Measurements from ENCODE around the gene APC2. TPM values are rescaled to one million over a fixed set of nuclear protein-coding genes. Genes with fewer than 3 reads are reported as not detected.
A peak's percentile ranks its signal among the peaks of the same experiment; 100 is the strongest.
"Not testable (repeated sequence)": the region's sequence is repeated elsewhere in the genome, so short reads cannot be mapped to it uniquely, and the experiment has no call there.

Gene APC2
- polyA plus RNA-seq, 1 donor from 2014 or later: 0.16 TPM

DNA sequence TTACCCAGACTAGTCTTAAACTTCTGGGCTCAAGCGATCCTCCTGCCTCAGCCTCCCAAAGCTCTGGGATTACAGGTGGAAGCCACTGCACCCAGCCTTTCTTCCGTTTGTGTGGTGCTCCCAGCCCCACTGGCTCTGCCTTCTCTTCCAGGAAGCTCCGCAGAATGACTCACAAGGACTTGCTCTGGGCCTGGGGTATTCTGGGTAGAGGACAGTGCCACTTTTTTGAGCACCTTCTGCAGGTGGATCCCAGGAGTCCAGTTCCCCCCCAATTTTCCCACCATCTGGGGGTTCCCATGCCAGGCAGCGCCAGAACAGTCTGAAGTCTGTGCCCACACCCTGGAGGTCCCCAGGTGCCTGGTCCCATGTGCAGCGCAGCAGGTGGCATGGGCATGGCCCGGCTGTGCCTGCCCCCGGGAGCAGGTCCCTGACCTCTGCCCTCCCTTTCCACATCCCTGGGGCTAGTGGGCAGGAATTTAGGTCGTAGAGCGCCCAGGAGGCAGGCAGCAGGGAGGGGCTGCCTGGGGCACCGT, 42.6 kb downstream of the APC2 start:
- no peaks in the 10 kb centered on the region for H3K36me3 Mint-ChIP-seq
- H3K9me3 Mint-ChIP-seq: no peaks in the 10 kb centered on the region
- H3K4me1 Mint-ChIP-seq: peaks cover 3 to 13% (median 5%) of the 10 kb centered on the region in 3 donors
- H3K27ac Mint-ChIP-seq: peak overlapping the region in 1 of 3 donors; percentile 67
- peak overlapping the region in 2 of 4 donors; percentile 63 to 65 for H3K4me3 Mint-ChIP-seq
- peaks cover 5% of the 10 kb centered on the region for H3K27me3 Mint-ChIP-seq

- Mint-ChIP-seq H3K9me3 (no peaks in the 10 kb centered on the region), H3K36me3 (no peaks in the 10 kb centered on the region), H3K27ac (no peak overlapping the region), H3K4me3 (peak overlapping the region in 1 of 4 donors; percentile 17), H3K4me1 (peaks cover 3 to 12% (median 5%) of the 10 kb centered on the region in 3 donors), H3K27me3 (peaks cover 5% of the 10 kb centered on the region)
Measured at GRCh38 chr19:1494115-1494815, 44.3 kb downstream of the APC2 start.

DNA sequence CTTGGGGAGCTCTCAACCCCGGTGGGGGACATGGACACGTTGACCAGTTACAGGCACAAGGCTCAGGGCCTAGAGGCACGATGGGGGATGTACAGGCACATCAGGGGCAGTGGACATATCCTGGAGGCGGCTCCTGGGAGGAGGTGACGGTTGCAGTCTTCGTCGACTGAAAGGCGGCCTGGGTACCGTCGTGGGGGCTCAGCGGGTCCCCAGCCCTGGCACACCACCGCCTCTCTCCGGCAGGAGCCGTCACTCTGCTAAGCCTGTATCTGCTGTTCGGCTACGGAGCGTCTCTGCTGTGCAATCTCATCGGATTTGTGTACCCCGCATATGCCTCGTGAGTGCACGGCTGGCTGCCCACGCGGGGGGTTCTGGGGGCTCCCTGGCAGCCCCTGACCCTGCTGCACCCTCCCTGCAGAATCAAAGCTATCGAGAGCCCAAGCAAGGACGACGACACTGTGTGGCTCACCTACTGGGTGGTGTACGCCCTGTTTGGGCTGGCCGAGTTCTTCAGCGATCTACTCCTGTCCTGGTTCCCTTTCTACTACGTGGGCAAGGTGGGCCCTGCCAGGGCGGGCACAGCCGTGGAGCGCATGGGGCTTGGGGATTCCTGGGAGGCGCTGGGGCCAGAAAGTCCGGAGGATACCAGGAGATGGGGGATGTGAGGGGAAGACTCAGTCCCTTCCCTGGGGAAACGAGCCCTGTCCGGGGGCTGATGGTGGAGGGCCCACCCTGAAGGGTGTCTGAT, 45.3 kb downstream of the APC2 start:
- H3K36me3 Mint-ChIP-seq: no peaks in the 10 kb centered on the region
- peak overlapping the region in 1 of 4 donors; percentile 17 for H3K4me3 Mint-ChIP-seq
- peaks cover 6% of the 10 kb centered on the region for H3K27me3 Mint-ChIP-seq
- H3K9me3 Mint-ChIP-seq: no peaks in the 10 kb centered on the region
- peak overlapping the region in 1 of 3 donors; percentile 80 for H3K27ac Mint-ChIP-seq
- H3K4me1 Mint-ChIP-seq: peaks cover 3 to 7% (median 5%) of the 10 kb centered on the region in 3 donors

DNA sequence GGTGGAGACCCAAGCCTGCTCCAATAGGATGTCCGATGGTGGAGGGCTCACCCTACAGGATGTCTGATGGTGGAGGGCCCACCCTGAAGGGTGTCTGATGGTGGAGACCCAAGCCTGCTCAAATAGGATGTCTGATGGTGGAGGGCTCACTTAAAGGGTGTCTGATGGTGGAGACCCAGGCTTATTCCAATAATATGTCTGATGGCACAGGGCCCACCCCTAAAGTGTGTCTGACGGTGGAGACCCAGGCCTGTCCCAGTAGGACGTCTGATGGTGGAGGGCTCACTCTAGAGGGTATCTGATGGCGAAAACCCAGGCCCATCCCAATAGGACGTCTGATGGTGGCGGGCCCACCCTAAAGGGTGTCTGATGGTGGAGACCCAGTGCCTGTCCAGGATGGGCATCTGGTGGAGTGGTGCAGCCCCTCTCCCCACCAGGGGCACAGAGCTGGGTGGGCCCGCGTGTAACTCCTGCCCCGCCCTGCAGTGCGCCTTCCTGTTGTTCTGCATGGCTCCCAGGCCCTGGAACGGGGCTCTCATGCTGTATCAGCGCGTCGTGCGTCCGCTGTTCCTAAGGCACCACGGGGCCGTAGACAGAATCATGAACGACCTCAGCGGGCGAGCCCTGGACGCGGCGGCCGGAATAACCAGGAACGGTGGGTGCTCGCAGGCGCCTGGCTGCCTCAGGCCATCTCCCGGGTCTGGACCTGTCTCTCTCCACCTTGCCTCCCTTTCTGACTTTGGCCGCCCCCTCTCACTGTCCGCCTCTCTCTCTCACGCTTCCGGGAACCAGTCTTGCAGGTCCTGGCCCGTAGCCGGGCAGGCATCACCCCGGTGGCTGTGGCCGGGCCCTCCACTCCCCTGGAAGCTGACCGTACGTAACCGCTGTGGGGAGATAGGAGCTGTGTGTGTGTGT, 46.1 kb downstream of the APC2 start:
- Mint-ChIP-seq H3K27me3 (peaks cover 6% of the 10 kb centered on the region), H3K4me3 (no peak overlapping the region), H3K27ac (no peak overlapping the region), H3K9me3 (no peaks in the 10 kb centered on the region), H3K36me3 (no peaks in the 10 kb centered on the region), H3K4me1 (peaks cover 0 to 5% (median 3%) of the 10 kb centered on the region in 3 donors)

- Mint-ChIP-seq H3K36me3 (no peaks in the 10 kb centered on the region), H3K4me3 (no peak overlapping the region), H3K9me3 (no peaks in the 10 kb centered on the region), H3K4me1 (peaks cover 0 to 3% (median 0%) of the 10 kb centered on the region in 3 donors), H3K27ac (no peak overlapping the region), H3K27me3 (peaks cover 7% of the 10 kb centered on the region)
Measured at GRCh38 chr19:1496714-1497577, 47.0 kb downstream of the APC2 start.

- Mint-ChIP-seq H3K27ac (no peak overlapping the region), H3K27me3 (peaks cover 8% of the 10 kb centered on the region), H3K4me1 (peaks cover 0 to 3% (median 0%) of the 10 kb centered on the region in 3 donors), H3K4me3 (no peak overlapping the region), H3K36me3 (no peaks in the 10 kb centered on the region), H3K9me3 (no peaks in the 10 kb centered on the region)
Measured at GRCh38 chr19:1497578-1498235, 47.8 kb downstream of the APC2 start.

DNA sequence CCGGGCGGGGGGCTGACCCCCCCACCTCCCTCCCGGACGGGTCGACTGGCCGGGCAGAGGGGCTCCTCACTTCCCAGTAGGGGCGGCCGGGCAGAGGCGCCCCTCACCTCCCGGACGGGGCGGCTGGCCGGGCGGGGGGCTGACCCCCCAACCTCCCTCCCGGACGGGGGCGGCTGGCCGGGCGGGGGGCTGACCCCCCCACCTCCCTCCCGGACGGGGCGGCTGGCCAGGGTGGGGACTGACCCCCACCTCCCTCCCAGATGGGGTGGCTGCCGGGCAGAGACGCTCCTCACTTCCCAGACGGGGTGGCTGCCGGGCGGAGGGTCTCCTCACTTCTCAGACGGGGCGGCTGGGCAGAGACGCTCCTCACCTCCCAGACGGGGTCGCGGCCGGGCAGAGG, 49.3 kb downstream of the APC2 start:
- not testable (repeated sequence) for H3K9me3 Mint-ChIP-seq, H3K4me1 Mint-ChIP-seq, H3K4me3 Mint-ChIP-seq, H3K36me3 Mint-ChIP-seq, H3K27ac Mint-ChIP-seq
- peaks cover 15% of the 10 kb centered on the region for H3K27me3 Mint-ChIP-seq

- peaks cover 0 to 2% (median 0%) of the 10 kb centered on the region in 3 donors for H3K9me3 Mint-ChIP-seq
- no peak overlapping the region for H3K4me3 Mint-ChIP-seq
- H3K4me1 Mint-ChIP-seq: peaks cover 0 to 3% (median 0%) of the 10 kb centered on the region in 3 donors
- no peaks in the 10 kb centered on the region for H3K36me3 Mint-ChIP-seq
- peaks cover 24% of the 10 kb centered on the region for H3K27me3 Mint-ChIP-seq
- peak overlapping the region in 1 of 3 donors; percentile 35 for H3K27ac Mint-ChIP-seq
Measured at GRCh38 chr19:1501200-1501595, 51.3 kb downstream of the APC2 start.

DNA sequence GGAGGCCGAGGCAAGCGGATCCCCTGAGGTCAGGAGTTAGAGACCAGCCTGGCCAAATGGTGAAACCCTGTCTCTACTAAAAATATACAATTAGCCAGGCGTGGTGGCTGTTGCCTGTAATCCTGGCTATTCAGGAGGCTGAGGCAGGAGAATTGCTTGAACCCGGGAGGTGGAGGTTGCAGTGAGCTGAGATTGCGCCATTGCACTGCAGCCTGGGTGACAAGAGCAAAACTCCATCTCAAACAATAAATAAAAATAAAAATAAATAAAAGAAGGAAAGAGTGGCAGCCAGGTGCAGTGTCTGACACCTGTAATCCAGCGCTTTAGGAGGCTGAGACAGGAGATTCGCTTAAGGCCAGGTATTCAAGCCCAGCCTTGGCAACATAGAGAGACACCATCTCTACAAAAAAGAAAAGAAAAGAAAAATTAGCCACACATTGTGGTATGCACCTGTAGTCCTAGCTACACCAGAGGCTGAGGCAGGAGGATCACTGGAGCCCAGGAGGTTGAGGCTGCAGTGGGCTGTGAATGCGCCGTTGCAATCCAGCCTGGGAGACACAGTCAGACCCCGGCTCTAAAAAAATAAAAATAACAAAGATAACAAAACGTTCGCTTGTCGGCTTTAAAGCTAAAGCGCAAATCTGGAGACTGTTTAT, 52.6 kb downstream of the APC2 start:
- peaks cover 22% of the 10 kb centered on the region for H3K27me3 Mint-ChIP-seq
- peaks cover under 1% of the 10 kb centered on the region for H3K36me3 Mint-ChIP-seq
- H3K4me3 Mint-ChIP-seq: no peak overlapping the region
- H3K9me3 Mint-ChIP-seq: peaks cover 0 to 5% (median 0%) of the 10 kb centered on the region in 3 donors
- H3K27ac Mint-ChIP-seq: peak overlapping the region in 1 of 3 donors; percentile 13
- peaks cover under 1 to 3% (median 1%) of the 10 kb centered on the region in 3 donors for H3K4me1 Mint-ChIP-seq

DNA sequence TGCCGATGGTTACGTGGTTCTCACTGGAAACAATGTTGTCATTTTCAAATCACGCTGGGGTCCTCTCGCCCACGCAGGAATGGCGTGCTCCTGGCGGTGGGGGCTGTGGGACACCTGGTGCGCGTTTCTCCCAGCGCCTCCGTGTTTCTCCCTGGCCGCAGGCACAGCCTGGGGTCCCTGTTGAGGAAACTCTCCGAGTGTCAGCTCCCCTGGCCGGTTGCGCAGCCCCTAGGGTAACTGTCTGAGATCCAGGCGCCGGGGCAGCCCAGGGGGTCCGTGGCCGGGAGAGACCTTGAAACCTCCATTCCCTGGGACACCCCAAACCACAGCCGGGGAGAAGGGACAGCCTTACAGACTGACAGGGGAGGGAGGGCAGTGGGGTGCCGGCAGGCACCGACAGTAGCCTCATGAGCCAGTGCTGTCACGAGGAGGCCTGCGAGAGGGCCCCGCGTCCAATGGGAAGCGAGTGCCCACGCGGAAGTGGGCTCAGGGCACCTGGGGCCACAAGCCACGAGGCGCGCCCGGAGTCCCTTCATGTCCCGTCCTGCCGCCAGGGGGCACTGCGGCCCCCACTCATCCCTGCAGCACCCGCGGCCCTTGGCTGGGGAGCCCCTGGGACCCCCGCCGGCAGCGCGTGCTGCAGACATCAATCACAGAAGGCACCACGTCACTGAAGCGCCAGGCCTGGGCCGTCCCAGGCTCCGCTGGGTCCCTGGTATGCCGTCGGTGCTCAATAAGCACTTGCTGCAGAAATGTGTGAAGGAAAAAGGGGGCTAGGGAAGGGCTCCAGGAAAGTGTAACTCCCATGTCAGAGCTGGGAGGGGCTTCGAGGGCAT, 53.4 kb downstream of the APC2 start:
- H3K4me1 Mint-ChIP-seq: peaks cover 3 to 6% (median 5%) of the 10 kb centered on the region in 3 donors
- H3K4me3 Mint-ChIP-seq: no peak overlapping the region
- H3K27ac Mint-ChIP-seq: peak overlapping the region in 1 of 3 donors; percentile 13
- H3K9me3 Mint-ChIP-seq: peaks cover 0 to 9% (median 0%) of the 10 kb centered on the region in 3 donors
- H3K36me3 Mint-ChIP-seq: peaks cover 4% of the 10 kb centered on the region
- H3K27me3 Mint-ChIP-seq: peaks cover 27% of the 10 kb centered on the region

GRCh38 chr19:1503925-1504773, 54.2 kb downstream of the APC2 start:
- H3K27me3 Mint-ChIP-seq: peaks cover 29% of the 10 kb centered on the region
- H3K36me3 Mint-ChIP-seq: peaks cover 4% of the 10 kb centered on the region
- peak overlapping the region in 1 of 3 donors; percentile 61 for H3K27ac Mint-ChIP-seq
- no peak overlapping the region for H3K4me3 Mint-ChIP-seq
- peaks cover 3 to 8% (median 5%) of the 10 kb centered on the region in 3 donors for H3K4me1 Mint-ChIP-seq
- peaks cover 0 to 10% (median 0%) of the 10 kb centered on the region in 3 donors for H3K9me3 Mint-ChIP-seq
